HepG2 (cell line): ENCODE results near the gene KCND2. TPM values are rescaled to one million over a fixed set of nuclear protein-coding genes. Genes with fewer than 3 reads are reported as not detected.

Experiments used
- ATAC-seq: fragments of 200-7000 bp; cut with Tn5 transposase; 3 replicates; pipeline ENCODE4 v1.9.1; 2020; ENCODE audit warnings: mild to moderate bottlenecking, moderate library complexity
- BruUV-seq: library from RNA; stranded (reverse); fragments of 400-500 nt; replicated peaks from 2 replicates; lab custom pipeline; 2021; lab: Mats Ljungman, UMichigan
- CTCF ChIA-PET: fragments of 300-600 bp; formaldehyde crosslinking; extraction: SDS; loops from one replicate; lab custom pipeline; 2021; ENCODE audit warnings: low total read pairs, inconsistent platforms, low intra/inter-chr PET ratio; lab: Yijun Ruan, JAX
- POLR2A ChIA-PET: fragments of 350-600 bp; sonication (Branson Sonifier 250); formaldehyde crosslinking; loops from one replicate; lab custom pipeline; 2020; ENCODE audit warnings: antibody characterized with exemption, inconsistent platforms; lab: Yijun Ruan, JAX
- DNase-seq: peaks from one replicate; pipeline ENCODE4 v3.0.0-alpha.2; 2015; ENCODE audit warnings: low spot score
- FAIRE-seq: peaks from 3 replicates; lab custom pipeline; 2011; peaks lifted over from hg19 to GRCh38; lab: Jason Lieb, UNC
- H2AFZ ChIP-seq: one replicate; pipeline ENCODE4 v1.6.1; 2011; ENCODE audit warnings: low read length, inconsistent platforms
- H3K27ac ChIP-seq: fragments of 300-600 bp; 3 replicates; pipeline ENCODE4 v1.8.0; 2011; ENCODE audit warnings: mixed run types, mild to moderate bottlenecking, mixed read lengths, low read length, inconsistent platforms; ENCODE audit not compliant: insufficient read depth; ENCODE audit errors: extremely low read length
- H3K27me3 ChIP-seq, 2 experiments: fragments of 200-600 bp in 1 of 2; 2 replicates in 1 of 2; 3 replicates in 1 of 2; pipeline versions ENCODE4 v1.6.0 to v1.8.0; 2011; ENCODE audit warnings: low read length in 2 of 2, mild to moderate bottlenecking in 2 of 2, moderate library complexity in 2 of 2, inconsistent platforms in 1 of 2; ENCODE audit not compliant: insufficient read depth in 2 of 2, control insufficient read depth in 1 of 2
- H3K36me3 ChIP-seq, 2 experiments: fragments of 200-600 bp in 1 of 2; replicated peaks in 1 of 2; 2 replicates in 1 of 2; 3 replicates in 1 of 2; pipeline versions ENCODE4 v1.5.1 to v1.8.0; 2011; ENCODE audit warnings: low read length in 2 of 2, inconsistent platforms in 1 of 2; ENCODE audit not compliant: insufficient read depth in 2 of 2, control insufficient read depth in 1 of 2
- H3K4me1 ChIP-seq: 2 replicates; pipeline ENCODE4 v1.5.1; 2012; ENCODE audit warnings: low read length, inconsistent platforms; ENCODE audit not compliant: insufficient read depth
- H3K4me2 ChIP-seq: 2 replicates; pipeline ENCODE4 v1.6.0; 2011; ENCODE audit warnings: low read depth, low read length, inconsistent platforms
- H3K4me3 ChIP-seq, 3 experiments: fragments of 200-600 bp in 1 of 3; sonication (generic), shearing (Covaris generic) in 1 of 3; replicated peaks in 1 of 3; 2 replicates each; pipeline ENCODE4 v1.5.1; 2011 to 2016; ENCODE audit warnings: low read length in 3 of 3, inconsistent platforms in 2 of 3, low read depth in 2 of 3, mild to moderate bottlenecking in 2 of 3, control low read depth in 1 of 3, mixed read lengths in 1 of 3; ENCODE audit not compliant: insufficient read depth in 1 of 3
- H3K79me2 ChIP-seq: one replicate; pipeline ENCODE4 v1.6.1; 2011; ENCODE audit warnings: low read length, inconsistent platforms; ENCODE audit not compliant: insufficient read depth
- H3K9ac ChIP-seq: 2 replicates; pipeline ENCODE4 v1.6.0; 2011; ENCODE audit warnings: mild to moderate bottlenecking, low read depth, low read length, inconsistent platforms; ENCODE audit not compliant: insufficient read depth
- H3K9me3 ChIP-seq: 2 replicates; pipeline ENCODE4 v1.5.1; 2012; ENCODE audit warnings: mild to moderate bottlenecking, low read length
- H4K20me1 ChIP-seq: 2 replicates; pipeline ENCODE4 v1.6.0; 2011; ENCODE audit warnings: inconsistent platforms, mild to moderate bottlenecking, low read length, moderate library complexity; ENCODE audit not compliant: insufficient read depth
- ATF7-NPFF ChIP-seq: sonication (generic); formaldehyde crosslinking; IDR thresholded peaks from 2 replicates; pipeline ENCODE4 v1.8.1; 2023; ENCODE audit warnings: mild to moderate bottlenecking, low read depth, missing genetic modification reagents, moderate library complexity
- NRL ChIP-seq: sonication (generic); formaldehyde crosslinking; IDR thresholded peaks from 2 replicates; pipeline ENCODE4 v1.5.0; 2020; ENCODE audit warnings: missing genetic modification reagents, mild to moderate bottlenecking, moderate library complexity, borderline replicate concordance
- RXRA ChIP-seq: sonication (generic); formaldehyde crosslinking; IDR thresholded peaks from 2 replicates; pipeline ENCODE4 v1.5.1; 2020; ENCODE audit warnings: missing genetic modification reagents
- YEATS4 ChIP-seq: sonication (generic); formaldehyde crosslinking; IDR thresholded peaks from 2 replicates; pipeline ENCODE4 v1.4.0; 2020; ENCODE audit warnings: missing genetic modification reagents, borderline replicate concordance
- ZNF547 ChIP-seq: sonication (generic); formaldehyde crosslinking; IDR thresholded peaks from 2 replicates; pipeline ENCODE4 v1.5.1; 2020; ENCODE audit warnings: mild to moderate bottlenecking, missing genetic modification reagents
- ZNF775 ChIP-seq: sonication (generic); formaldehyde crosslinking; IDR thresholded peaks from 2 replicates; pipeline ENCODE4 v1.4.0; 2020; ENCODE audit warnings: missing genetic modification reagents, mild to moderate bottlenecking, moderate library complexity, borderline replicate concordance
- WGBS: methylation state at CpG from one replicate; pipeline ENCODE4 v1.1.6; 2017; ENCODE audit warnings: low lambda C conversion rate; 5-methylcytosine and 5-hydroxymethylcytosine counted together
- in situ Hi-C: cut with HindIII; loops from 2 replicates; pipeline ENCODE4 v1.10.0; 2017; ENCODE audit warnings: low pct_unique_long_range_greater_than_20kb; ENCODE audit not compliant: extremely low pct_ligation_motif_present
- intact Hi-C: fragments of 100-400 bp; cut with micrococcal nuclease; formaldehyde crosslinking; loops from one replicate; pipeline ENCODE4 v1.10.0; 2022; ENCODE audit not compliant: unreplicated experiment
- polyA plus RNA-seq, 8 experiments: library from polyadenylated mRNA; depleted of rRNA in 3 of 8; stranded (reverse) in 7 of 8; unstranded in 1 of 8; fragments of >200 nt; fragmentation: Illumina TruSeq in 4 of 8; extraction: Trizol in 4 of 8; gene quantifications; 2 replicates each; pipeline versions ENCODE4 v1.2.1 to v1.2.3, GENCODE V29; 2011 to 2016; ENCODE audit warnings: low read depth in 4 of 8, missing spikeins in 1 of 8, mixed read lengths in 1 of 8; ENCODE audit not compliant: insufficient read depth in 1 of 8
- total RNA-seq, 5 experiments: library from RNA; depleted of rRNA; stranded (reverse); fragments of >200 nt; fragmentation: Illumina TruSeq; extraction: Trizol; gene quantifications; 2 replicates each; pipeline ENCODE4 v1.2.3, GENCODE V29; 2016; ENCODE audit warnings: low read depth in 1 of 5
- TF ChIP-seq, protein P1 (sequence below): sonication (generic); formaldehyde crosslinking; IDR thresholded peaks from 2 replicates; pipeline ENCODE4 v1.5.0; 2020; ENCODE audit warnings: mild to moderate bottlenecking, missing genetic modification reagents, borderline replicate concordance
- TF ChIP-seq, protein P2 (sequence below): sonication (generic); formaldehyde crosslinking; IDR thresholded peaks from 2 replicates; pipeline ENCODE4 v1.5.0; 2020; ENCODE audit warnings: missing genetic modification reagents, mild to moderate bottlenecking, borderline replicate concordance

The KCND2 gene
- total and polyA plus RNA-seq, 2 of the 13 experiments (the other 11 are each of a cell fraction or from before 2014, with no cell fraction given) = not detected

DNA sequence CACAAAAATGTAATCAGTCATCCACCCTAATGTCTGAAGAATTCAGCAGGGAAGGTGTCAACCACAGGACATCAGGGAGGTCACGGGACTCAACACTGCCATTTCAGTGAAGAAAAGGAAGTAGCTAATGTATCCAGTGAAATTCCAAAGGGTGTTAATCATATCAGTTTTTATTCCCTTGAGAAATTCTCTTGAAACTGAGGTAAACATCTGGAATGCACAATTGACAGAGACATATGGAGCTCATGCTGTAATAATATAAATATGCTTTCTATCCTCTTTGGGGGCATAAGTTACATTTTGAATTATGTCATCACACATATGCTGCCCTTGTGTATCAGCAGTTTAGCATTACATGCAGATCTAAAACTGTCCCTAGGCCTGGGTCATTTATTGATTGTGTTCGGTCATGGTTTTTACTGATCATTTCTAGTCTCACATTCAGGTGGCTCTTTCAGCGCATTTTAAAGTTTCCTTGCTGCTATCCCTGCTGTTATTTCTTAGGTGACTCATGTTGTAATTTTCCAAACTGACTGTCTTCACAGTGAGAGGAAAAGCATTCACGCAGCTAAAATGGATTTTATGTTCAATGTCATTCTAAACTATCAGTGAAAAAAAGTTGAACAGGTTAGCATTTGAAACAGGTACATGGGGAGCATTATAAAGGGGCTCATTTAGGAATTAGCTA is 311.1 kb downstream of the KCND2 start:
- 2% methylated on average over 4 of the region's 4 CpGs for WGBS
- no peaks in the 10 kb centered on the region for H3K4me1 ChIP-seq
- no peak overlapping the region for H2AFZ ChIP-seq
- FAIRE-seq (no peak), DNase-seq (no peak), ATAC-seq (no peak)
- H3K27me3 ChIP-seq = no peaks in the 10 kb centered on the region
- H3K36me3 ChIP-seq = no peaks in the 10 kb centered on the region
- no peak overlapping the region for H3K27ac ChIP-seq
- no peak overlapping the region for H3K4me2 ChIP-seq
- no peaks in the 10 kb centered on the region for H3K9me3 ChIP-seq
- no peak overlapping the region for H3K9ac ChIP-seq
- TF ChIP-seq, protein P1, sequence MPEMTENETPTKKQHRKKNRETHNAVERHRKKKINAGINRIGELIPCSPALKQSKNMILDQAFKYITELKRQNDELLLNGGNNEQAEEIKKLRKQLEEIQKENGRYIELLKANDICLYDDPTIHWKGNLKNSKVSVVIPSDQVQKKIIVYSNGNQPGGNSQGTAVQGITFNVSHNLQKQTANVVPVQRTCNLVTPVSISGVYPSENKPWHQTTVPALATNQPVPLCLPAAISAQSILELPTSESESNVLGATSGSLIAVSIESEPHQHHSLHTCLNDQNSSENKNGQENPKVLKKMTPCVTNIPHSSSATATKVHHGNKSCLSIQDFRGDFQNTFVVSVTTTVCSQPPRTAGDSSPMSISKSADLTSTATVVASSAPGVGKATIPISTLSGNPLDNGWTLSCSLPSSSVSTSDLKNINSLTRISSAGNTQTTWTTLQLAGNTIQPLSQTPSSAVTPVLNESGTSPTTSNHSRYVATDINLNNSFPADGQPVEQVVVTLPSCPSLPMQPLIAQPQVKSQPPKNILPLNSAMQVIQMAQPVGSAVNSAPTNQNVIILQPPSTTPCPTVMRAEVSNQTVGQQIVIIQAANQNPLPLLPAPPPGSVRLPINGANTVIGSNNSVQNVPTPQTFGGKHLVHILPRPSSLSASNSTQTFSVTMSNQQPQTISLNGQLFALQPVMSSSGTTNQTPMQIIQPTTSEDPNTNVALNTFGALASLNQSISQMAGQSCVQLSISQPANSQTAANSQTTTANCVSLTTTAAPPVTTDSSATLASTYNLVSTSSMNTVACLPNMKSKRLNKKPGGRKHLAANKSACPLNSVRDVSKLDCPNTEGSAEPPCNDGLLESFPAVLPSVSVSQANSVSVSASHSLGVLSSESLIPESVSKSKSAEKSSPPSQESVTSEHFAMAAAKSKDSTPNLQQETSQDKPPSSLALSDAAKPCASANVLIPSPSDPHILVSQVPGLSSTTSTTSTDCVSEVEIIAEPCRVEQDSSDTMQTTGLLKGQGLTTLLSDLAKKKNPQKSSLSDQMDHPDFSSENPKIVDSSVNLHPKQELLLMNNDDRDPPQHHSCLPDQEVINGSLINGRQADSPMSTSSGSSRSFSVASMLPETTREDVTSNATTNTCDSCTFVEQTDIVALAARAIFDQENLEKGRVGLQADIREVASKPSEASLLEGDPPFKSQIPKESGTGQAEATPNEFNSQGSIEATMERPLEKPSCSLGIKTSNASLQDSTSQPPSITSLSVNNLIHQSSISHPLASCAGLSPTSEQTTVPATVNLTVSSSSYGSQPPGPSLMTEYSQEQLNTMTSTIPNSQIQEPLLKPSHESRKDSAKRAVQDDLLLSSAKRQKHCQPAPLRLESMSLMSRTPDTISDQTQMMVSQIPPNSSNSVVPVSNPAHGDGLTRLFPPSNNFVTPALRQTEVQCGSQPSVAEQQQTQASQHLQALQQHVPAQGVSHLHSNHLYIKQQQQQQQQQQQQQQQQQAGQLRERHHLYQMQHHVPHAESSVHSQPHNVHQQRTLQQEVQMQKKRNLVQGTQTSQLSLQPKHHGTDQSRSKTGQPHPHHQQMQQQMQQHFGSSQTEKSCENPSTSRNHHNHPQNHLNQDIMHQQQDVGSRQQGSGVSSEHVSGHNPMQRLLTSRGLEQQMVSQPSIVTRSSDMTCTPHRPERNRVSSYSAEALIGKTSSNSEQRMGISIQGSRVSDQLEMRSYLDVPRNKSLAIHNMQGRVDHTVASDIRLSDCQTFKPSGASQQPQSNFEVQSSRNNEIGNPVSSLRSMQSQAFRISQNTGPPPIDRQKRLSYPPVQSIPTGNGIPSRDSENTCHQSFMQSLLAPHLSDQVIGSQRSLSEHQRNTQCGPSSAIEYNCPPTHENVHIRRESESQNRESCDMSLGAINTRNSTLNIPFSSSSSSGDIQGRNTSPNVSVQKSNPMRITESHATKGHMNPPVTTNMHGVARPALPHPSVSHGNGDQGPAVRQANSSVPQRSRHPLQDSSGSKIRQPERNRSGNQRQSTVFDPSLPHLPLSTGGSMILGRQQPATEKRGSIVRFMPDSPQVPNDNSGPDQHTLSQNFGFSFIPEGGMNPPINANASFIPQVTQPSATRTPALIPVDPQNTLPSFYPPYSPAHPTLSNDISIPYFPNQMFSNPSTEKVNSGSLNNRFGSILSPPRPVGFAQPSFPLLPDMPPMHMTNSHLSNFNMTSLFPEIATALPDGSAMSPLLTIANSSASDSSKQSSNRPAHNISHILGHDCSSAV (CRISPR knock-in tag) = no peak
- TF ChIP-seq ZNF547 (CRISPR knock-in tag) = no peak
- TF ChIP-seq ZNF775 (CRISPR knock-in tag) = no peak
- TF ChIP-seq, protein P2, sequence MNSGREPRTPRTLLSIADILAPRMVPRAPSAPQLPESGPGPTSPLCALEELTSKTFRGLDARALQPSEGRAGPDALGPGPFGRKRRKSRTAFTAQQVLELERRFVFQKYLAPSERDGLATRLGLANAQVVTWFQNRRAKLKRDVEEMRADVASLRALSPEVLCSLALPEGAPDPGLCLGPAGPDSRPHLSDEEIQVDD (CRISPR knock-in tag) = no peak
- TF ChIP-seq NRL (CRISPR knock-in tag) = no peak
- no peak for TF ChIP-seq ATF7-NPFF (CRISPR knock-in tag)
- no peak for TF ChIP-seq YEATS4 (CRISPR knock-in tag)
- no peak for TF ChIP-seq RXRA (CRISPR knock-in tag)
- no peaks in the 10 kb centered on the region for H3K79me2 ChIP-seq
- CTCF ChIA-PET = no interaction called here
- BruUV-seq = no TSS peak
- POLR2A ChIA-PET = no interaction called here
- H3K4me3 ChIP-seq = no peak overlapping the region
- no peaks in the 10 kb centered on the region for H4K20me1 ChIP-seq
- in situ Hi-C loops = no loop called here
- intact Hi-C loops = no loop called here
